HPDE6-E6E7 (cell line): Measurements from ENCODE around the gene ESRRG.

Experiments
- DNase-seq: peaks from one replicate; pipeline ENCODE4 v3.0.0; 2011; ENCODE audit warnings: missing footprints; ENCODE audit errors: extremely low spot score

ESRRG gene

DNA sequence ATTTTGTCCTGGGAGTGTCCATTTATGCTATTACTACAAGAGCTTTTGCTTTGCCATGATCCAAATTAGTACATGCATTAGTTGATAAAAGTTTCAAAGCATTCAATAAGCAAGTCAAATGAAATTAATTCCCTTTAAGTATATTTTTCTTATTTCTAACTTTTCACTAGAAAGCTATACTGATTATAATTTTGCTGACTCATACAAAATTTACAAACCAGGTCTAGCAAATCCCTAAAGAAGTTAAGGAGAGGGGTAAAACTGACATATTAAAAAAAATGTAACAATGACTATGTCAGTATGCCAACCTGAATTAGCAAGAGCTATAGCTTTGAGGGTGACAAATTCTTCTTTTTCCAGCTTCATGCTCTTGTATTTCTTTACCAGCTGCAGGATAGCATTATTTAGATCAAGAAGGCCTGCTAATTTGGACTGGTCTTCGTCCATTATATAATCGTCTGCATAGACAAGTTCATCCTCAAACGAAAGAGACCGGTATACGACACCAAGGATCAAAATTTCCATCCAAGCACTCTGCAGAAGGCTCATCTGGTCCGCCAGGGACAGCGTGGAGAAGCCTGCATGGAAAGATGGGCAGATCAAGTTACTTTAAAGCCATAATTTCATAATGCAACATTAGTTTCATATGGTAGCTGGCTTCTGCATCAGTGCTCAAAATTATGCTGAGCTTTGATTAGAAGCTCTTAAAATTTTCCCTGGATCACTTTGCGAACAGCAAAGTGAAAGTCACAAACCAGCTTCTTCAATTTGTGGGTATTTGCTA is 204.2 kb downstream of the ESRRG start:
- DNase-seq, result no peak

GRCh38 chr1:216502528-216503162 is 220.6 kb downstream of the ESRRG start:
- no peak for DNase-seq

GRCh38 chr1:216500273-216500967 is 222.8 kb downstream of the ESRRG start:
- DNase-seq, result no peak

DNA sequence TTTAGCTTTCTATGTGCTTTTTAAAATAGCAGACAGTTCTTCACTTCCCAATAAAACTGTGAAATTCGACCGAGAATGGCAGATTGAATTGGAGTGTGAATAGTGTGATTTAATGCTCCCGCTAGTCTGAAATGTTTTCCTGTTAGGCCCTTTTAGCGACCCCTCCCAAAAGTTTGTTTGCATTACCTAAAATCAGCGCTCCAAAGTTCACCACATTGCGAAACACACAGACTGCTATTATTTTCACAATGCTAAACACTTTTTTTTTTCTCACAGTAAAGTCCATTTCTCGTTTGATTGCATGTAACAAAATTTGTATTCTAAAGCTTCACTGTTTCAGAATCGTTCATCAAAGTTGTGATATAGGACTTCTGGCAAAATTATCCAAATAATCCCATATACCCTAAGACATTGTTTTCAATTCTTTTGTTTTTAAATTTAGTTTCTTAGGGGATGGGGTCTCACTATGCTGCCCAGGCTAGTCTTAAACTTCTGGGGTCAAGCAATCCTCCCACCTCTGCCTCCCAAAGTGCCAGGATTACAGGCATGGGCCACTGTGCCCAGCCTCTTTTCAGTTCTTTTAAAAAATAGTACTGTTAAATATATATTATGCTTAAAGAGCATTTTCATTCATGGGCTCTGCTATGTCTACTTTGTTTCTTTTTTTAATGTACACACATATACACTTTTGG is 223.5 kb downstream of the ESRRG start:
- no peak for DNase-seq

DNA sequence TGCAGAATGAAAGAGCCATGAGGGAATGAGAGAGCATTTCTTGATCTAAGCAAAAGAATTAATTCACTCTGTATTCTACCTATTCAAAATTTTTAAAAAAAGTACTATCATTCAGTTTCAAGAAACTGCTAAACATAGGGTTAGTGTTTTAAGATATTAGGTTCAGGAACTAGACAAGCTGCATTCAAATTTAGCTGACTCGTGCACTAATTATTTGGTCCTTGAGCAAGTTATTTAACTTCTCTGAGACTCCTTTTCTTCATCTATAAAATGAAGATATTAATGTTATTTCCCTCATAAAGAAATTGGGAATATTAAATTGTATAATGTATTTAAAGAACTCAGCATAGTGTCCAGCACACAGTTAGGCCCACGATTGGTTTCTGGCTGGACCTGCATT is 225.0 kb downstream of the ESRRG start:
- DNase-seq, result no peak

DNA sequence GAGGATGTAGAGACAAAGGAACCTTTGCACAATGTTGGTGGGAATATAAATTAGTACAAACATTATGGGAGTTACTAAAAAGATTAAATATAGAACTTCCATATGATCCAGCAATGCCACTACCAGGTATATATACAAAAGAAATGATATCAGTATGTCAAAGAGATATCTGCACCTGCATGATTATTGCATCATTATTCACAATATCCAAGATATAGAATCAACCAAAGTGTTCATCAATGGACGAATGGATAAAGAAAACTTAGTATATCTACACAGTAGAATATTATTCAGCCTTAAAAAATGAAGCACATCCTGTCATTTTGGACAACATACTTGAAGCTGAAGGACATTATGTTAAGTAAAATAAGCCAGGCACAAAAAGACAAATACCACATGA is 238.2 kb downstream of the ESRRG start:
- no peak for DNase-seq

- no peak for DNase-seq
These were observed 239.4 kb downstream of the ESRRG start for GRCh38 chr1:216483672-216484401.

GRCh38 chr1:216482620-216483019 is 240.6 kb downstream of the ESRRG start:
- DNase-seq, result no peak

- no peak for DNase-seq
These were observed 245.0 kb downstream of the ESRRG start for GRCh38 chr1:216478238-216478637.

- DNase-seq, result no peak
These were observed 246.9 kb downstream of the ESRRG start for GRCh38 chr1:216476341-216476740.

GRCh38 chr1:216475659-216476276 is 247.5 kb downstream of the ESRRG start:
- DNase-seq, result no peak

- no peak for DNase-seq
These were observed 256.9 kb downstream of the ESRRG start for GRCh38 chr1:216466162-216466801.

- DNase-seq, result peak; percentile 6
These were observed 258.7 kb downstream of the ESRRG start for GRCh38 chr1:216464489-216464888.

GRCh38 chr1:216462066-216462775 is 261.0 kb downstream of the ESRRG start:
- DNase-seq, result no peak

DNA sequence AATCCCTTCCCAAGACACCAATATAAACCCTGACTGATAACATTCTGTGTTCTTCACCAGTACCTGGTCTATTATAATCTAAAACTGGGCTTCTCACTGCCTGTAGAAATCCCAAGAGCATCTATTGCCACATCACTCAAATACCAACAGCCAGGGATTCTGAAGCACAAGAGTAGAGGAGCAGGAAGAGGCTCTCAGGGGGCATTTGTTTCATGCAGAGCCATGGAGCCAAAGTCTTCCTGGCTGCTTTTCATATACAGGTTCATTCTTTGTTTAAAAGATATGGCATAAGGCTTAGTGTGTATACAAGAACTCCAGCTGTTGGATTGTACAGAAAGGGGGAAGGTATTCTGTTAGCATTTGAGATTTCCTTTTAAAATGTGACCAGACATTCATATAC is 261.8 kb downstream of the ESRRG start:
- DNase-seq, result no peak

- no peak for DNase-seq
These were observed 263.5 kb downstream of the ESRRG start for GRCh38 chr1:216459651-216460207.

- no peak for DNase-seq
These were observed 264.4 kb downstream of the ESRRG start for GRCh38 chr1:216458812-216459211.

- DNase-seq, result no peak
These were observed 265.9 kb downstream of the ESRRG start for GRCh38 chr1:216457356-216457755.

DNA sequence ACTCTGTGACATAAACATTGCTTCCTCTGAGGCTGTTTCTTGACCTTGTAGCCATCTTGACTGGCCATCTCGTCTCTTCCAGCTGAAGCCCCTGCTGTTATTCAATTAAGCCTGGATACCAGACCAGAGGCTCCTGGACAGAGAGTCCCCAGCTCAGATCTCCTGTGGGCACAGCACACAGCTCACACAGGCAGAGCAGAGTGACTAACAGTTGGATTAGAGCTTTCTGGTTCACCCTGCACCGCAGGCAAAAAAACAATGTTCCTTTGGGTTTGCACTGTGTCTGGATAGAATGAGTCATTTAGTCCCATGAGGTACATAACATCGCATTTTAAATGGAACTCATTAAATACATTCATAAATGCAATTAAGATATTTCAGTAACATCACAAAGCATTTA is 266.5 kb downstream of the ESRRG start:
- peak; percentile 19 for DNase-seq

DNA sequence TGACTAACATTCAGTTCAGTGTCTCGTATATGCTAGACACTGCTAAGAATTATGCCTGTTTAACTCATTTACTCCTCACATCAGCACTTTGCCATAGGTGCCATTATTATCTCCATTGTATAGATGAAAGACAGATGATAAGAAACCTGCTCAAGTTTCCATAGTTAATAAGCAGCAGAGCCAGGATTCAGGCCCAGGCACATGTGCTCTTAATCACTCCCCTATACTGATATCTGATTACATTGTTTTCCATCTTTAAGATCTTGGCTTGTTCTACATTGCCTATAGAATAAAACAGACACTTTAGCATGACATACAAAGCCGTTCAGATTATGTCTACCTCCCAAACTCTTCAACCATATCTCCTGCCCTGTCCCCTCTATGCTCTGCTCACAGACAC is 269.5 kb downstream of the ESRRG start:
- no peak for DNase-seq
